ENCODE measurements around the gene PDIA5.

The PDIA5 gene

DNA sequence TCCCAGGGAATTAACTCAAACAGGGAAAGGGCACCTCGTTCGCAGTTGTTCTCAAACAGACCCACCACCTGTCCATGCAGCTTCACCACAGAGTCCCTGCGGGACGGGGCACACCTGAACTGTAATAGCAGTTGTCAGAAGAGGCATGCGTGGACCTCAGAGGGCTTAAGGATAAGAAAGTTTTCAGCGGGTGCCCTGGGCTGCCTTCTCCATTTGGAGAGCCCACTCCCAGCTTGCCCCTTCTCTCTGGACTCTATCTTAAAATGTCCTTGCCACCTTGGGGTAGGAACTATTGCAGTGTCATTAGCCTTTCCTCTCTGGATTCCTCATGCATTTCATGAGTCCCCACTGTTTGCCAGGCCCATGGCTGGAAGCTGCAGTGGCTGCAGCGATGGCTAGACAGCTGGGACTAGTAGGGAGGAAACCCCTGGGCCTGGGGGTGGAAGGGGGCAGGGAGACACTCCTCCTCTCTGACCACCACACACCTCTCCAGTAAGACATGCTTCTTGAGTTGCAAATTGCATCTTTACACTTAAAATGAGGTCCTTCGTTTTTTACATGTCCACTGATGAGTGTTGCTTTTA lies 33.5 kb downstream of the PDIA5 start:
- Histone ChIP-seq H3K14ac (ENCODE audit: low read length in 2 of 2) (no peak overlapping the region), H2BK12ac (ENCODE audit: low read length in 2 of 2) (no peak overlapping the region), H3K18ac (ENCODE audit: low read depth in 1 of 2, low read length in 2 of 2) (no peak overlapping the region), H3K27ac (ENCODE audit: low read length, poor library complexity, severe bottlenecking) (no peak overlapping the region), H3K4me2 (ENCODE audit: low read length, poor library complexity, severe bottlenecking) (no peak overlapping the region), H3K4ac (ENCODE audit: low read depth in 1 of 2, low read length in 2 of 2) (no peak overlapping the region), H3K27me3 (ENCODE audit: control insufficient read depth in 1 of 2, insufficient read depth in 1 of 2, low read length in 2 of 2) (no peaks in the 10 kb centered on the region), H3K4me1 (ENCODE audit: control insufficient read depth, insufficient read depth, low read depth, low read length) (peaks cover 21% of the 10 kb centered on the region), H3K9ac (ENCODE audit: low read length) (no peak overlapping the region), H3K9me3 (ENCODE audit: control insufficient read depth, low read length) (no peaks in the 10 kb centered on the region), H2AK5ac (ENCODE audit: low read length, severe bottlenecking) (no peak overlapping the region), H2BK15ac (ENCODE audit: low read depth, poor library complexity, severe bottlenecking) (no peak overlapping the region), H4K8ac (ENCODE audit: low read length) (peak overlapping the region; percentile 10), H2AFZ (ENCODE audit: low read depth, low read length) (no peak overlapping the region), H4K91ac (ENCODE audit: low read length) (no peak overlapping the region), H3K23ac (ENCODE audit: low read length in 2 of 2) (no peak overlapping the region), H3K36me3 (ENCODE audit: control insufficient read depth in 1 of 2, insufficient read depth in 2 of 2, low read depth in 1 of 2, low read length in 2 of 2) (peaks cover 55 to 66% of the 10 kb centered on the region in 2 experiments), H2BK5ac (ENCODE audit: low read depth, low read length, poor library complexity, severe bottlenecking) (no peak overlapping the region), H3K4me3 (ENCODE audit: insufficient read depth in 1 of 2, low read depth in 1 of 2, low read length in 2 of 2) (no peak overlapping the region), H2BK120ac (ENCODE audit: low read depth, low read length) (no peak overlapping the region), H3K79me1 (replicated peaks; ENCODE audit: low read length, poor library complexity, severe bottlenecking) (peaks cover 38% of the 10 kb centered on the region)
- 95% methylated on average over 8 of the region's 8 CpGs for whole genome bisulfite sequencing
- DNase-seq: no peak

DNA sequence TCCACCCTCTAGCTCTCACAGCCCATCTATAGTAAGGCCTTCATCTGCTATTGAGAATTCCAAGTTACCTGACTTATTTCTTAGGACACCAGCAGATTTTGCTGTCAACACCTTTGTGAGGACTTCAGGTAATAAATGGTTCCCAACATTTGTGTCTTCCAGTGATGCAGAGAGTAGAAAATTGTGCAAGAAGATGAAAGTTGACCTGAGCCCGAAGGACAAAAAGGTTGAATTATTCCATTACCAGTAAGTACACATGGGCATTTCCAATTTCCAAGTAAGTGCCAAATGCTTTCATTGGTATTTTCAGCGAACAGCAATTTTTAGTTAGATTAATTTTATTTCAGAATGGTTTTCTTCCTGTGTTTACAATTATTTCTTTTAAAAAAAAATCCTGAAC lies 35.4 kb downstream of the PDIA5 start:
- H3K23ac ChIP-seq (ENCODE audit: low read length in 2 of 2): no peak overlapping the region
- no peak overlapping the region for H3K4me2 ChIP-seq (ENCODE audit: low read length, poor library complexity, severe bottlenecking)
- no peak overlapping the region for H2BK15ac ChIP-seq (ENCODE audit: low read depth, poor library complexity, severe bottlenecking)
- H2AK5ac ChIP-seq (ENCODE audit: low read length, severe bottlenecking): no peak overlapping the region
- no peak overlapping the region for H2BK5ac ChIP-seq (ENCODE audit: low read depth, low read length, poor library complexity, severe bottlenecking)
- H3K79me1 ChIP-seq (replicated peaks; ENCODE audit: low read length, poor library complexity, severe bottlenecking): peaks cover 34% of the 10 kb centered on the region
- no peak overlapping the region for H4K8ac ChIP-seq (ENCODE audit: low read length)
- whole genome bisulfite sequencing: 100% methylated on average over 1 of the region's 2 CpGs
- peaks cover 57 to 83% of the 10 kb centered on the region in 2 experiments for H3K36me3 ChIP-seq (ENCODE audit: control insufficient read depth in 1 of 2, insufficient read depth in 2 of 2, low read depth in 1 of 2, low read length in 2 of 2)
- H3K9ac ChIP-seq (ENCODE audit: low read length): no peak overlapping the region
- DNase-seq: no peak
- no peaks in the 10 kb centered on the region for H3K27me3 ChIP-seq (ENCODE audit: control insufficient read depth in 1 of 2, insufficient read depth in 1 of 2, low read length in 2 of 2)
- H2BK120ac ChIP-seq (ENCODE audit: low read depth, low read length): no peak overlapping the region
- H2AFZ ChIP-seq (ENCODE audit: low read depth, low read length): no peak overlapping the region
- H3K4me1 ChIP-seq (ENCODE audit: control insufficient read depth, insufficient read depth, low read depth, low read length): peaks cover 19% of the 10 kb centered on the region
- H3K4ac ChIP-seq (ENCODE audit: low read depth in 1 of 2, low read length in 2 of 2): no peak overlapping the region
- H3K18ac ChIP-seq (ENCODE audit: low read depth in 1 of 2, low read length in 2 of 2): no peak overlapping the region
- no peak overlapping the region for H4K91ac ChIP-seq (ENCODE audit: low read length)
- no peak overlapping the region for H3K4me3 ChIP-seq (ENCODE audit: insufficient read depth in 1 of 2, low read depth in 1 of 2, low read length in 2 of 2)
- no peak overlapping the region for H3K27ac ChIP-seq (ENCODE audit: low read length, poor library complexity, severe bottlenecking)
- no peak overlapping the region for H2BK12ac ChIP-seq (ENCODE audit: low read length in 2 of 2)
- no peaks in the 10 kb centered on the region for H3K9me3 ChIP-seq (ENCODE audit: control insufficient read depth, low read length)
- H3K14ac ChIP-seq (ENCODE audit: low read length in 2 of 2): no peak overlapping the region

DNA sequence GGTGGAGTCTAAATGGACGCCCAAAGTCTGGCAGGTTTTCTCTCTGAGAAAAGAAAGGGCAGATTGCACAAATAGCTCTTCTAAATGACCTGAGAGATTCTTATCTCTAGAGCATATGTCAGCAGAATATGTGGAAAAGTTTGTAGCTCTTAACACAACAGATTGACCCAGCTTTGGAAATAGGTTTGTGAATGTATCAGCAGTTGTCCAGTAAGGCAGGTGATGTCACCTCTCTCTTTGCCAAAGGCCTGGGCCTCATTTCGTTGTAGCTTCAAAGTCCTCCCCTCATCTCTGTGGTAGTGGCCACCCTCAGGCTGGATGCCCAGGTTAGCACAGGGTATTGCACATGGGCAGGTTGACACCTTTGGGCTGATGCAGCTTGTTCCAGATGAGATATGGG lies 36.0 kb downstream of the PDIA5 start:
- Histone ChIP-seq H3K4me2 (ENCODE audit: low read length, poor library complexity, severe bottlenecking) (no peak overlapping the region), H3K27me3 (ENCODE audit: control insufficient read depth in 1 of 2, insufficient read depth in 1 of 2, low read length in 2 of 2) (no peaks in the 10 kb centered on the region), H3K23ac (ENCODE audit: low read length in 2 of 2) (no peak overlapping the region), H3K9me3 (ENCODE audit: control insufficient read depth, low read length) (no peaks in the 10 kb centered on the region), H3K36me3 (ENCODE audit: control insufficient read depth in 1 of 2, insufficient read depth in 2 of 2, low read depth in 1 of 2, low read length in 2 of 2) (peaks cover 56 to 85% of the 10 kb centered on the region in 2 experiments), H2AK5ac (ENCODE audit: low read length, severe bottlenecking) (no peak overlapping the region), H2AFZ (ENCODE audit: low read depth, low read length) (no peak overlapping the region), H3K14ac (ENCODE audit: low read length in 2 of 2) (no peak overlapping the region), H4K91ac (ENCODE audit: low read length) (no peak overlapping the region), H2BK5ac (ENCODE audit: low read depth, low read length, poor library complexity, severe bottlenecking) (no peak overlapping the region), H2BK12ac (ENCODE audit: low read length in 2 of 2) (no peak overlapping the region), H3K4ac (ENCODE audit: low read depth in 1 of 2, low read length in 2 of 2) (no peak overlapping the region), H2BK15ac (ENCODE audit: low read depth, poor library complexity, severe bottlenecking) (no peak overlapping the region), H2BK120ac (ENCODE audit: low read depth, low read length) (no peak overlapping the region), H3K79me1 (replicated peaks; ENCODE audit: low read length, poor library complexity, severe bottlenecking) (peaks cover 31% of the 10 kb centered on the region), H4K8ac (ENCODE audit: low read length) (no peak overlapping the region), H3K27ac (ENCODE audit: low read length, poor library complexity, severe bottlenecking) (no peak overlapping the region), H3K9ac (ENCODE audit: low read length) (no peak overlapping the region), H3K4me1 (ENCODE audit: control insufficient read depth, insufficient read depth, low read depth, low read length) (peaks cover 19% of the 10 kb centered on the region), H3K18ac (ENCODE audit: low read depth in 1 of 2, low read length in 2 of 2) (no peak overlapping the region), H3K4me3 (ENCODE audit: insufficient read depth in 1 of 2, low read depth in 1 of 2, low read length in 2 of 2) (no peak overlapping the region)
- WGBS: 94% methylated on average over 2 of the region's 2 CpGs
- no peak for DNase-seq

DNA sequence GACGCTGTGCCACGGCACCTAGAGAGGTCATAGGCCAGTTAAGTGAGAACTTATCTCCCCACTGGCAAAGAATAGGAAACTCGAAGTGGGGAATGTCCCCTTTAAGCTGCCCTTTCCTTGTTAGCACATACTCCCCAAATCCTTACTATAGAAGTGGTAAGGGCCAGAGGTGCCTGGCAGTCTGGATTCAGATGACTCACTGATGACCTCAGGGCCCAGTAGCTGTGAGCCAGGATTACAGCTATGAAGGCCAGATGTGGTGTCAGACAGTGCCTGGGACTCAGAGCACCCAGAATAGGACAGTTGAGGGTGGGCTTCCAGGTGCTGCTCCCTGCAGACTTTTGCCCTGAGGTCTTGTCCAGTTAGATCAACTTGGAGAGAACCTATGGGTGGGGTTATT lies 37.7 kb downstream of the PDIA5 start:
- H3K4me1 ChIP-seq (ENCODE audit: control insufficient read depth, insufficient read depth, low read depth, low read length): peaks cover 9% of the 10 kb centered on the region
- H2BK120ac ChIP-seq (ENCODE audit: low read depth, low read length): no peak overlapping the region
- no peak overlapping the region for H3K9ac ChIP-seq (ENCODE audit: low read length)
- no peaks in the 10 kb centered on the region for H3K9me3 ChIP-seq (ENCODE audit: control insufficient read depth, low read length)
- H4K91ac ChIP-seq (ENCODE audit: low read length): no peak overlapping the region
- no peaks in the 10 kb centered on the region for H3K27me3 ChIP-seq (ENCODE audit: control insufficient read depth in 1 of 2, insufficient read depth in 1 of 2, low read length in 2 of 2)
- H3K36me3 ChIP-seq (ENCODE audit: control insufficient read depth in 1 of 2, insufficient read depth in 2 of 2, low read depth in 1 of 2, low read length in 2 of 2): peaks cover 48 to 86% of the 10 kb centered on the region in 2 experiments
- H3K14ac ChIP-seq (ENCODE audit: low read length in 2 of 2): no peak overlapping the region
- H4K8ac ChIP-seq (ENCODE audit: low read length): no peak overlapping the region
- H3K4me3 ChIP-seq (ENCODE audit: insufficient read depth in 1 of 2, low read depth in 1 of 2, low read length in 2 of 2): no peak overlapping the region
- H3K4me2 ChIP-seq (ENCODE audit: low read length, poor library complexity, severe bottlenecking): no peak overlapping the region
- no peak overlapping the region for H3K4ac ChIP-seq (ENCODE audit: low read depth in 1 of 2, low read length in 2 of 2)
- H2BK12ac ChIP-seq (ENCODE audit: low read length in 2 of 2): no peak overlapping the region
- no peak overlapping the region for H2BK15ac ChIP-seq (ENCODE audit: low read depth, poor library complexity, severe bottlenecking)
- no peak overlapping the region for H3K23ac ChIP-seq (ENCODE audit: low read length in 2 of 2)
- no peak overlapping the region for H2AK5ac ChIP-seq (ENCODE audit: low read length, severe bottlenecking)
- peak overlapping the region in 1 of 2 experiments; percentile 46 for H3K18ac ChIP-seq (ENCODE audit: low read depth in 1 of 2, low read length in 2 of 2)
- peak; percentile 88 for DNase-seq
- H3K27ac ChIP-seq (ENCODE audit: low read length, poor library complexity, severe bottlenecking): no peak overlapping the region
- no peak overlapping the region for H2BK5ac ChIP-seq (ENCODE audit: low read depth, low read length, poor library complexity, severe bottlenecking)
- H3K79me1 ChIP-seq (replicated peaks; ENCODE audit: low read length, poor library complexity, severe bottlenecking): peaks cover 23% of the 10 kb centered on the region
- WGBS: 78% methylated on average over 2 of the region's 3 CpGs
- H2AFZ ChIP-seq (ENCODE audit: low read depth, low read length): no peak overlapping the region

Data from mesenchymal stem cell (in vitro differentiated cells and primary cell).